SK-N-MC (cell line): ENCODE results near the gene USP7.

Experiments used
- DNase-seq: peaks from one replicate; pipeline ENCODE4 v3.0.0-alpha.2; 2011; ENCODE audit warnings: low read depth, low spot score
- H3K27ac ChIP-seq: fragments of 200-600 bp; sonication (generic); 2 replicates; pipeline ENCODE4 v1.5.1; 2016; ENCODE audit warnings: mixed run types
- H3K36me3 ChIP-seq: fragments of 200-600 bp; sonication (generic); 2 replicates; pipeline ENCODE4 v1.6.1; 2017; ENCODE audit warnings: antibody characterized with exemption, low read length, mixed read lengths; ENCODE audit not compliant: insufficient read depth
- H3K4me3 ChIP-seq: fragments of 200-600 bp; sonication (generic); 2 replicates; pipeline ENCODE4 v1.5.1; 2016
- H3K9ac ChIP-seq: fragments of 200-600 bp; sonication (generic); 2 replicates; pipeline ENCODE4 v1.8.0; 2017; ENCODE audit warnings: mixed run types, mixed read lengths; ENCODE audit not compliant: insufficient read length
- H3K9me3 ChIP-seq: fragments of 200-600 bp; sonication (generic); 2 replicates; pipeline ENCODE4 v1.6.1; 2017; ENCODE audit warnings: low read depth, mild to moderate bottlenecking, antibody characterized with exemption, low read length, moderate library complexity, mixed read lengths
- EZH2 ChIP-seq: fragments of 200-600 bp; sonication (generic); IDR thresholded peaks from one replicate; pipeline ENCODE4 v1.6.1; 2017; ENCODE audit warnings: antibody characterized with exemption
- FOXP2 ChIP-seq: optimal IDR thresholded peaks from 2 replicates; pipeline ENCODE3; 2011; ENCODE audit warnings: mild to moderate bottlenecking, moderate library complexity; ENCODE audit not compliant: insufficient read depth; ENCODE audit errors: extremely low read length, control extremely low read depth
- POLR2AphosphoS5 ChIP-seq: IDR thresholded peaks from 2 replicates; pipeline ENCODE4 v1.6.1; 2012; ENCODE audit warnings: mild to moderate bottlenecking, low read depth, low read length, borderline replicate concordance

USP7 gene

GRCh38 chr16:9003322-9003721 is 39.6 kb upstream of the USP7 start:
- H3K4me3 ChIP-seq = no peak overlapping the region
- H3K27ac ChIP-seq = no peak overlapping the region
- H3K9ac ChIP-seq = no peak overlapping the region
- H3K9me3 ChIP-seq = no peaks in the 10 kb centered on the region
- H3K36me3 ChIP-seq = no peaks in the 10 kb centered on the region
- no peak for DNase-seq
- TF ChIP-seq EZH2 = no peak
- TF ChIP-seq POLR2AphosphoS5 = no peak
- no peak for TF ChIP-seq FOXP2

- DNase-seq = no peak
- TF ChIP-seq EZH2 (no peak), FOXP2 (no peak), POLR2AphosphoS5 (no peak)
- Histone ChIP-seq H3K9ac (no peak overlapping the region), H3K36me3 (no peaks in the 10 kb centered on the region), H3K4me3 (no peak overlapping the region), H3K27ac (no peak overlapping the region), H3K9me3 (no peaks in the 10 kb centered on the region)
Observed at GRCh38 chr16:9002042-9002441, 38.3 kb upstream of the USP7 start.

GRCh38 chr16:9000664-9001063 is 37.0 kb upstream of the USP7 start:
- Histone ChIP-seq H3K36me3 (no peaks in the 10 kb centered on the region), H3K4me3 (no peak overlapping the region), H3K9me3 (no peaks in the 10 kb centered on the region), H3K27ac (no peak overlapping the region), H3K9ac (no peak overlapping the region)
- DNase-seq = no peak
- TF ChIP-seq POLR2AphosphoS5 = no peak
- TF ChIP-seq FOXP2 = no peak
- no peak for TF ChIP-seq EZH2

- DNase-seq = no peak
- no peak overlapping the region for H3K9ac ChIP-seq
- no peak overlapping the region for H3K27ac ChIP-seq
- no peaks in the 10 kb centered on the region for H3K36me3 ChIP-seq
- no peaks in the 10 kb centered on the region for H3K9me3 ChIP-seq
- H3K4me3 ChIP-seq = no peak overlapping the region
- no peak for TF ChIP-seq FOXP2
- TF ChIP-seq EZH2 = no peak
- TF ChIP-seq POLR2AphosphoS5 = no peak
Observed at GRCh38 chr16:8999800-9000199, 36.1 kb upstream of the USP7 start.

GRCh38 chr16:8998108-8998507 is 34.4 kb upstream of the USP7 start:
- H3K9me3 ChIP-seq = no peaks in the 10 kb centered on the region
- H3K4me3 ChIP-seq = no peak overlapping the region
- DNase-seq = no peak
- H3K27ac ChIP-seq = no peak overlapping the region
- H3K9ac ChIP-seq = no peak overlapping the region
- no peak for TF ChIP-seq EZH2
- no peak for TF ChIP-seq POLR2AphosphoS5
- TF ChIP-seq FOXP2 = no peak
- no peaks in the 10 kb centered on the region for H3K36me3 ChIP-seq

- TF ChIP-seq FOXP2 (no peak), EZH2 (no peak), POLR2AphosphoS5 (no peak)
- H3K27ac ChIP-seq = no peak overlapping the region
- no peak for DNase-seq
- no peaks in the 10 kb centered on the region for H3K9me3 ChIP-seq
- H3K4me3 ChIP-seq = no peak overlapping the region
- H3K36me3 ChIP-seq = no peaks in the 10 kb centered on the region
- no peak overlapping the region for H3K9ac ChIP-seq
Observed at GRCh38 chr16:8996891-8997290, 33.2 kb upstream of the USP7 start.

GRCh38 chr16:8990445-8990844 is 26.7 kb upstream of the USP7 start:
- Histone ChIP-seq H3K9me3 (no peaks in the 10 kb centered on the region), H3K36me3 (no peaks in the 10 kb centered on the region), H3K9ac (no peak overlapping the region), H3K4me3 (no peak overlapping the region), H3K27ac (no peak overlapping the region)
- no peak for TF ChIP-seq FOXP2
- TF ChIP-seq POLR2AphosphoS5 = no peak
- TF ChIP-seq EZH2 = no peak
- DNase-seq = no peak

GRCh38 chr16:8989099-8989878 is 25.6 kb upstream of the USP7 start:
- Histone ChIP-seq H3K36me3 (no peaks in the 10 kb centered on the region), H3K27ac (no peak overlapping the region), H3K4me3 (no peak overlapping the region), H3K9ac (no peak overlapping the region), H3K9me3 (no peaks in the 10 kb centered on the region)
- no peak for TF ChIP-seq POLR2AphosphoS5
- no peak for DNase-seq

- Histone ChIP-seq H3K9me3 (no peaks in the 10 kb centered on the region), H3K36me3 (no peaks in the 10 kb centered on the region), H3K27ac (no peak overlapping the region), H3K9ac (no peak overlapping the region), H3K4me3 (no peak overlapping the region)
- DNase-seq = no peak
- no peak for TF ChIP-seq FOXP2
- TF ChIP-seq EZH2 = no peak
- no peak for TF ChIP-seq POLR2AphosphoS5
Observed at GRCh38 chr16:8986818-8987191, 23.1 kb upstream of the USP7 start.
